ENCODE data around the gene WBP1L.

The WBP1L gene

DNA sequence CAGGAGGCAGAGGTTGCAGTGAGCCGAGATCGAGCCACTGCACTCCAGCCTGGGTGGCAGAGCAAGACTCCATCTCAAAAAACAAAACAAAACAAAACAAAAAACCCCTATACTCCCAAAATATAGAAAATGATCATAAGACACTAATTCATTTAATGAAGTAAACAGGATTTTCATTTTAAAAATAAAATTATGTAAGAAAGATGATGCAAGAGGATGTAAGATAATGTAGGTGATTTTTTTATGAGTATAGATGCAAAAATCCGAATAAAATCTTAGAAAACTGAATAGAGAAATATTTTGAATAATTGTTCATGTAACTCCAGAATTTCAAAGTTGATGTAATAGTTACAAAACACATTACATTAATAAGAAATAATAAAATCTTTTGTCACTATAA lies 121.9 kb downstream of the WBP1L start:
- Mint-ChIP-seq H3K27me3 (peaks cover 20% of the 10 kb centered on the region), H3K4me1 (ENCODE audit: low read depth) (peaks cover 11% of the 10 kb centered on the region), H3K4me3 (no peak overlapping the region), H3K27ac (no peak overlapping the region), H3K36me3 (ENCODE audit: low read depth) (peaks cover 28% of the 10 kb centered on the region), H3K9me3 (no peaks in the 10 kb centered on the region)
- DNase-seq: no peak
